Psoas muscle (tissue), 8 donors: ENCODE results near the gene FKBP5. TPM values are rescaled to one million over a fixed set of nuclear protein-coding genes. Genes with fewer than 3 reads are reported as not detected.

Experiments
- ATAC-seq, 4 donors: fragments of 200-7000 bp; cut with Tn5 transposase; one replicate each; pipeline ENCODE4 v1.9.1; 2020; ENCODE audit warnings: moderate library complexity in 3 of 4, mild to moderate bottlenecking in 2 of 4
- DNase-seq, 2 donors: peaks; one replicate each; pipeline ENCODE4 v3.0.0-alpha.2; 2020
- H3K27ac ChIP-seq: fragments of 200-600 bp; one replicate; pipeline ENCODE4 v1.8.0; 2022
- H3K27me3 ChIP-seq, 3 donors: fragments of 200-600 bp in 1 of 3; one replicate each; pipeline versions ENCODE4 v1.6.1 to v1.8.0; 2013 to 2022; ENCODE audit warnings: low read length in 2 of 3, mild to moderate bottlenecking in 2 of 3, moderate library complexity in 1 of 3; ENCODE audit not compliant: insufficient read depth in 3 of 3
- H3K36me3 ChIP-seq, 2 donors: fragments of 200-600 bp in 1 of 2; one replicate each; pipeline versions ENCODE4 v1.6.1 to v1.8.0; 2013 to 2022; ENCODE audit warnings: low read depth in 1 of 2, mild to moderate bottlenecking in 1 of 2, moderate library complexity in 1 of 2; ENCODE audit not compliant: insufficient read depth in 1 of 2
- H3K4me1 ChIP-seq: fragments of 200-600 bp; one replicate; pipeline ENCODE4 v1.8.0; 2022
- H3K4me3 ChIP-seq: fragments of 200-600 bp; one replicate; pipeline ENCODE4 v1.8.0; 2022; ENCODE audit warnings: mild to moderate bottlenecking
- H3K9me3 ChIP-seq: fragments of 200-600 bp; one replicate; pipeline ENCODE4 v1.8.0; 2022
- CTCF ChIP-seq: fragments of 200-600 bp; IDR thresholded peaks from one replicate; pipeline ENCODE4 v1.8.0; 2022; ENCODE audit warnings: antibody characterized with exemption
- WGBS, 3 donors: extraction: QIAGEN DNeasy Blood & Tissue Kit; methylation state at CpG; one replicate each; pipeline versions ENCODE4 v1.1.6 to v1.1.7; 2013; 5-methylcytosine and 5-hydroxymethylcytosine counted together
- intact Hi-C, 2 donors: fragments of 100-400 bp; cut with DNase I; formaldehyde crosslinking; loops; one replicate each; pipeline versions ENCODE4 v1.11.0 to v1.14.2; 2022
- polyA plus RNA-seq, 3 donors: library from polyadenylated mRNA; stranded (reverse); fragments of 200-250 nt; gene quantifications; one replicate each; pipeline ENCODE4 v1.2.3, GENCODE V29; 2013
- total RNA-seq, 4 donors: library from RNA; stranded (reverse); fragmentation: NEBNext Ultra II Directional in 2 of 4; extraction: Animal tissue kit (Norgen Biotek cat#: 25700) in 2 of 4; gene quantifications; one replicate each; pipeline versions ENCODE4 v1.2.1 to v1.2.4, GENCODE V29; 2021 to 2023
- donor health status: healthy with polysubstance abuse.
- donor health status: DM: no; HTN: no; CAD: no; lungs with moderate emphysema.
- donor health status: Bipolar disorder and iron deficiency.
- donor health status: healthy.
- donor health status: DM: yes; HTN: yes; CAD: no.
- donor health status: DM: no; HTN: no; CAD: no.
- donor health status: DM: no; HTN: no; CAD: no.
- donor health status: DM: yes; HTN: yes; CAD: no.

Gene FKBP5
- total and polyA plus RNA-seq, 7 donors: 56.5 to 1,905 (median 542) TPM

- ATAC-seq: no peak
- WGBS, 3 donors: 82 to 100% (median 96%) methylated on average over 1 of the region's 1 CpG
- peaks cover 79% of the 10 kb centered on the region for H3K4me1 ChIP-seq
- H3K4me3 ChIP-seq: peak overlapping the region; percentile 15
- peaks cover 2 to 51% of the 10 kb centered on the region in 2 donors for H3K36me3 ChIP-seq
- DNase-seq: no peak
- no peak for TF ChIP-seq CTCF
- H3K27ac ChIP-seq: peak overlapping the region; percentile 46
- no peaks in the 10 kb centered on the region for H3K27me3 ChIP-seq
- H3K9me3 ChIP-seq: no peaks in the 10 kb centered on the region
- intact Hi-C loops: loop anchor here (5.0 to 10.0 kb wide), 3 partner anchors 39 to 99 kb away; no protein-coding TSS in a partner anchor
Measured at GRCh38 chr6:35681298-35681697, 7.4 kb downstream of the FKBP5 start.

GRCh38 chr6:35679399-35679798 lies 9.3 kb downstream of the FKBP5 start:
- Histone ChIP-seq H3K27me3 (no peaks in the 10 kb centered on the region), H3K27ac (peak overlapping the region; percentile 8), H3K4me1 (peaks cover 79% of the 10 kb centered on the region), H3K4me3 (no peak overlapping the region), H3K9me3 (no peaks in the 10 kb centered on the region), H3K36me3 (peaks cover 2 to 44% of the 10 kb centered on the region in 2 donors)
- 98 to 100% (median 98%) methylated on average over 1 of the region's 1 CpG for WGBS, 3 donors
- intact Hi-C loops: no loop called here
- ATAC-seq: no peak
- TF ChIP-seq CTCF: no peak
- no peak for DNase-seq

GRCh38 chr6:35678814-35679213 lies 9.9 kb downstream of the FKBP5 start:
- intact Hi-C loops: no loop called here
- WGBS, 3 donors: 93 to 100% (median 95%) methylated on average over 1 of the region's 1 CpG
- Histone ChIP-seq H3K27ac (peak overlapping the region; percentile 8), H3K4me1 (peaks cover 75% of the 10 kb centered on the region), H3K4me3 (no peak overlapping the region), H3K9me3 (no peaks in the 10 kb centered on the region), H3K36me3 (peaks cover 4 to 38% of the 10 kb centered on the region in 2 donors), H3K27me3 (no peaks in the 10 kb centered on the region)
- TF ChIP-seq CTCF: no peak
- DNase-seq (no peak), ATAC-seq (no peak)

- peaks cover 5 to 32% of the 10 kb centered on the region in 2 donors for H3K36me3 ChIP-seq
- peak overlapping the region; percentile 8 for H3K27ac ChIP-seq
- H3K9me3 ChIP-seq: no peaks in the 10 kb centered on the region
- H3K4me3 ChIP-seq: no peak overlapping the region
- ATAC-seq (no peak), DNase-seq (no peak)
- no peaks in the 10 kb centered on the region for H3K27me3 ChIP-seq
- intact Hi-C loops: no loop called here
- WGBS, 3 donors: 58 to 83% (median 62%) methylated on average over 4 of the region's 4 CpGs
- no peak for TF ChIP-seq CTCF
- H3K4me1 ChIP-seq: peaks cover 68% of the 10 kb centered on the region
Measured at GRCh38 chr6:35678021-35678654, 10.6 kb downstream of the FKBP5 start.

GRCh38 chr6:35677456-35677855 lies 11.3 kb downstream of the FKBP5 start:
- 92 to 100% (median 95%) methylated on average over 2 of the region's 2 CpGs for WGBS, 3 donors
- Histone ChIP-seq H3K27ac (peak overlapping the region; percentile 8), H3K36me3 (peaks cover 5 to 32% of the 10 kb centered on the region in 2 donors), H3K4me3 (no peak overlapping the region), H3K9me3 (no peaks in the 10 kb centered on the region), H3K27me3 (no peaks in the 10 kb centered on the region), H3K4me1 (peaks cover 65% of the 10 kb centered on the region)
- no peak for DNase-seq
- intact Hi-C loops: no loop called here
- TF ChIP-seq CTCF: no peak
- peak; percentile 26 to 37 (median 32) for ATAC-seq
